ENCODE data around the gene HLA-DPB1. TPM values are rescaled to one million over a fixed set of nuclear protein-coding genes. Genes with fewer than 3 reads are reported as not detected.
A peak's percentile ranks its signal among the peaks of the same experiment; 100 is the strongest.
"Not testable (repeated sequence)": the region's sequence is repeated elsewhere in the genome, so short reads cannot be mapped to it uniquely, and the experiment has no call there.

The HLA-DPB1 gene
- polyA plus RNA-seq, 3 donors = 569 to 682 (median 676) TPM

DNA sequence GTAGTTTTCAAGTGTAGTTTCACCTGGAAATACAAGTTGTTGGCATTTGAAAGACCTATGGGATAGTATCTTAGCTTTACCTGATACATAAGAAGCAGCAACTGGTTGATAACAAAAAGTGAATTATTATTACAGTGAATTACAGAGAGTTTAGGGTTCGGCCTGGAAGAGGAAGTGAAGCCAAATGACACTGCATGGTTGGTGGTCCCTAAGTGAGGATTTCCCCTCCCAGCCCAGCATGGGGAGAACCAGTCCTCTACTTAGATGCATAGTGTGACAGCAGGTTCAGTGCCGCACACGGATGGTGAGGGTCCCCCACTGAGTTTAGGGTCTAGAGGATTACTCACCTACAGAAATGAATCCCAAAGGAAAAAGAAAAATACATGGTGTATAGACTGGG lies 18.1 kb downstream of the HLA-DPB1 start:
- DNase-seq = no peak
- Histone ChIP-seq H3K27me3 (ENCODE audit: control insufficient read depth in 2 of 2, insufficient read depth in 2 of 2, low read length in 2 of 2) (no peaks in the 10 kb centered on the region), H3K36me3 (replicated peaks in 1 of 2; ENCODE audit: control insufficient read depth in 1 of 2, insufficient read depth in 2 of 2, low read length in 2 of 2) (peaks cover 0 to 2% of the 10 kb centered on the region in 2 donors), H3K9me3 (replicated peaks in 1 of 2; ENCODE audit: control insufficient read depth in 1 of 2, insufficient read depth in 1 of 2, low read length in 2 of 2) (peaks cover 7 to 8% of the 10 kb centered on the region in 2 donors), H3K4me1 (ENCODE audit: control insufficient read depth in 1 of 2, insufficient read depth in 2 of 2, low read length in 2 of 2) (no peaks in the 10 kb centered on the region), H2AFZ (ENCODE audit: insufficient read depth, low read depth, low read length, poor library complexity, severe bottlenecking) (no peak overlapping the region), H3K4me2 (replicated peaks; ENCODE audit: extremely low read depth, low read length, poor library complexity, severe bottlenecking) (no peak overlapping the region), H4K20me1 (ENCODE audit: insufficient read depth, low read length) (peaks cover 2% of the 10 kb centered on the region), H3K79me2 (ENCODE audit: insufficient read depth, low read length) (no peaks in the 10 kb centered on the region), H3K9ac (ENCODE audit: insufficient read depth, low read length, poor library complexity, severe bottlenecking) (no peak overlapping the region), H3K4me3 (replicated peaks in 1 of 3; ENCODE audit: low read depth in 2 of 3, low read length in 3 of 3) (no peak overlapping the region), H3K27ac (ENCODE audit: low read depth in 1 of 2, low read length in 2 of 2) (no peak overlapping the region)
- Mint-ChIP-seq H3K4me3 (no peak overlapping the region), H3K27me3 (ENCODE audit: low read depth in 3 of 3) (peaks cover 0 to 3% (median 3%) of the 10 kb centered on the region in 3 donors), H3K4me1 (peaks cover 2% of the 10 kb centered on the region), H3K27ac (no peak overlapping the region), H3K9me3 (peaks cover 9 to 29% (median 17%) of the 10 kb centered on the region in 7 donors), H3K36me3 (peaks cover 0 to 4% of the 10 kb centered on the region in 2 donors)
- TF ChIP-seq, protein P1, sequence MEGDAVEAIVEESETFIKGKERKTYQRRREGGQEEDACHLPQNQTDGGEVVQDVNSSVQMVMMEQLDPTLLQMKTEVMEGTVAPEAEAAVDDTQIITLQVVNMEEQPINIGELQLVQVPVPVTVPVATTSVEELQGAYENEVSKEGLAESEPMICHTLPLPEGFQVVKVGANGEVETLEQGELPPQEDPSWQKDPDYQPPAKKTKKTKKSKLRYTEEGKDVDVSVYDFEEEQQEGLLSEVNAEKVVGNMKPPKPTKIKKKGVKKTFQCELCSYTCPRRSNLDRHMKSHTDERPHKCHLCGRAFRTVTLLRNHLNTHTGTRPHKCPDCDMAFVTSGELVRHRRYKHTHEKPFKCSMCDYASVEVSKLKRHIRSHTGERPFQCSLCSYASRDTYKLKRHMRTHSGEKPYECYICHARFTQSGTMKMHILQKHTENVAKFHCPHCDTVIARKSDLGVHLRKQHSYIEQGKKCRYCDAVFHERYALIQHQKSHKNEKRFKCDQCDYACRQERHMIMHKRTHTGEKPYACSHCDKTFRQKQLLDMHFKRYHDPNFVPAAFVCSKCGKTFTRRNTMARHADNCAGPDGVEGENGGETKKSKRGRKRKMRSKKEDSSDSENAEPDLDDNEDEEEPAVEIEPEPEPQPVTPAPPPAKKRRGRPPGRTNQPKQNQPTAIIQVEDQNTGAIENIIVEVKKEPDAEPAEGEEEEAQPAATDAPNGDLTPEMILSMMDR (IDR thresholded peaks at IDR 0.05) = no peak
- WGBS (ENCODE audit: insufficient coverage) = no CpG with 5 or more reads among the region's 3 CpGs
- intact Hi-C loops (cut with micrococcal nuclease) = no loop called here

DNA sequence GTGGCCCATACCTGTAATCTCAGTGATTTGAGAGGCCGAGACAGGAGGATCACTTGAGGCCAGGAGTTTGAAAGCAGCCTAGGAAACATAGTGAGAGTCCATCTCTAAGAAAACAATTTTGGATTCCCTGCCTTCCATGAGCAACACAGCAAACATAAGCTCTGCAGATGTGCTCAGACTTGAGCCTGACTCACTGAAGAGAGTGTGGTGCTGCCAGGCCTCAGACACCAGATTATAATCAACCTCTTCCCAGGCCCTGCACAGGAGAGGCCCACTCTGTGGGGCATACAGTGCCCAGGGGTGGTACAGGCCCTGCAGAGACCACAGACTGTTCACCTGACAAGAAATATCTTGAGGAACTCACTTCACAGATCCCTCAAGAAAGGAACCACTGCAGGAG lies 19.9 kb downstream of the HLA-DPB1 start:
- Histone ChIP-seq H4K20me1 (ENCODE audit: insufficient read depth, low read length) (no peaks in the 10 kb centered on the region), H3K27me3 (ENCODE audit: control insufficient read depth in 2 of 2, insufficient read depth in 2 of 2, low read length in 2 of 2) (no peaks in the 10 kb centered on the region), H3K4me3 (replicated peaks in 1 of 3; ENCODE audit: low read depth in 2 of 3, low read length in 3 of 3) (no peak overlapping the region), H3K36me3 (replicated peaks in 1 of 2; ENCODE audit: control insufficient read depth in 1 of 2, insufficient read depth in 2 of 2, low read length in 2 of 2) (no peaks in the 10 kb centered on the region), H3K79me2 (ENCODE audit: insufficient read depth, low read length) (no peaks in the 10 kb centered on the region), H2AFZ (ENCODE audit: insufficient read depth, low read depth, low read length, poor library complexity, severe bottlenecking) (no peak overlapping the region), H3K9me3 (replicated peaks in 1 of 2; ENCODE audit: control insufficient read depth in 1 of 2, insufficient read depth in 1 of 2, low read length in 2 of 2) (peaks cover 8 to 19% of the 10 kb centered on the region in 2 donors), H3K9ac (ENCODE audit: insufficient read depth, low read length, poor library complexity, severe bottlenecking) (no peak overlapping the region), H3K4me2 (replicated peaks; ENCODE audit: extremely low read depth, low read length, poor library complexity, severe bottlenecking) (no peak overlapping the region), H3K27ac (ENCODE audit: low read depth in 1 of 2, low read length in 2 of 2) (no peak overlapping the region), H3K4me1 (ENCODE audit: control insufficient read depth in 1 of 2, insufficient read depth in 2 of 2, low read length in 2 of 2) (no peaks in the 10 kb centered on the region)
- peak overlapping the region in 1 of 7 donors; percentile 18 for H3K27ac Mint-ChIP-seq
- H3K36me3 Mint-ChIP-seq = peaks cover 0 to 5% of the 10 kb centered on the region in 2 donors
- intact Hi-C loops (cut with micrococcal nuclease) = no loop called here
- H3K4me3 Mint-ChIP-seq = no peak overlapping the region
- no peak for DNase-seq
- H3K4me1 Mint-ChIP-seq = peaks cover 2% of the 10 kb centered on the region
- 92% methylated on average over 1 of the region's 1 CpG for WGBS (ENCODE audit: insufficient coverage)
- peaks cover 22 to 47% (median 34%) of the 10 kb centered on the region in 7 donors for H3K9me3 Mint-ChIP-seq
- TF ChIP-seq, protein P1 (IDR thresholded peaks at IDR 0.05) = no peak
- peaks cover 1 to 3% (median 3%) of the 10 kb centered on the region in 3 donors for H3K27me3 Mint-ChIP-seq (ENCODE audit: low read depth in 3 of 3)

- H3K36me3 Mint-ChIP-seq = peaks cover 0 to 13% of the 10 kb centered on the region in 2 donors
These were observed 25.4 kb downstream of the HLA-DPB1 start for GRCh38 chr6:33101121-33101737.

More at GRCh38 chr6:33101121-33101737, 25.4 kb downstream of the HLA-DPB1 start:
- H3K4me3 Mint-ChIP-seq; DNase-seq; H3K4me1 ChIP-seq (ENCODE audit: control insufficient read depth in 1 of 2, insufficient read depth in 2 of 2, low read length in 2 of 2); H3K27me3 Mint-ChIP-seq (ENCODE audit: low read depth in 3 of 3); H3K27ac Mint-ChIP-seq; H3K9ac ChIP-seq (ENCODE audit: insufficient read depth, low read length, poor library complexity, severe bottlenecking); H4K20me1 ChIP-seq (ENCODE audit: insufficient read depth, low read length); H3K79me2 ChIP-seq (ENCODE audit: insufficient read depth, low read length); H3K36me3 ChIP-seq (replicated peaks in 1 of 2; ENCODE audit: control insufficient read depth in 1 of 2, insufficient read depth in 2 of 2, low read length in 2 of 2); H3K27ac ChIP-seq (ENCODE audit: low read depth in 1 of 2, low read length in 2 of 2); intact Hi-C loops (cut with micrococcal nuclease); H2AFZ ChIP-seq (ENCODE audit: insufficient read depth, low read depth, low read length, poor library complexity, severe bottlenecking); H3K4me2 ChIP-seq (replicated peaks; ENCODE audit: extremely low read depth, low read length, poor library complexity, severe bottlenecking); H3K4me1 Mint-ChIP-seq; H3K4me3 ChIP-seq (replicated peaks in 1 of 3; ENCODE audit: low read depth in 2 of 3, low read length in 3 of 3); H3K27me3 ChIP-seq (ENCODE audit: control insufficient read depth in 2 of 2, insufficient read depth in 2 of 2, low read length in 2 of 2): not testable (repeated sequence)
- peaks cover 36 to 47% of the 10 kb centered on the region in 2 donors for H3K9me3 ChIP-seq (replicated peaks in 1 of 2; ENCODE audit: control insufficient read depth in 1 of 2, insufficient read depth in 1 of 2, low read length in 2 of 2)
- H3K9me3 Mint-ChIP-seq = peaks cover 55 to 89% (median 70%) of the 10 kb centered on the region in 7 donors
- WGBS (ENCODE audit: insufficient coverage) = 80% methylated on average over 4 of the region's 5 CpGs
